ENCODE data around the gene RARS2. TPM values are rescaled to one million over a fixed set of nuclear protein-coding genes. Genes with fewer than 3 reads are reported as not detected.
A peak's percentile ranks its signal among the peaks of the same experiment; 100 is the strongest.
"Not testable (repeated sequence)": the region's sequence is repeated elsewhere in the genome, so short reads cannot be mapped to it uniquely, and the experiment has no call there.

The RARS2 gene
- total RNA-seq, 1 experiment from 2014 or later: 34.3 TPM

DNA sequence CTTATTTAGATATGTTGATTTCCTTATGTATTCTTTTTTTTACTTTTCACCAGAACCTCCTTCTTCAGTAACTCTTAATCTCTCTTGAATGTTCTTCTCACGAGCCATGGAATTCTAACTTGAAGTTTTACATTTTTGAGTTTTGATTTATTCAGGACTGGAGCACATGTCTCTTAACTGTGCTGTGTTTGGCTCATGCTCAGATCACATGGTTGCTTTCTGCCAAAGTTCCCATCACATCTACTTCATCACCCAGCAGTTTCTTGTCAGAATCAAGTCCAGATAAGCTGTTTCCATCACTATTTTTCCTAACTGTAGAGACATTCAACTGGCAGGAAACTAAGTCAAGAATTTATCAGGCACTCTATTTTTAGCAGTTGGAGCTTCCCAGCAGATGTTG, 85.3 kb downstream of the RARS2 start:
- no peak for DNase-seq
- peaks cover 2% of the 10 kb centered on the region; the same call in 1 of the 2 replicates for H3K36me3 ChIP-seq (replicated peaks; ENCODE audit: control insufficient read depth, insufficient read depth, low read length)
- no peaks in the 10 kb centered on the region for H3K27me3 ChIP-seq (ENCODE audit: control insufficient read depth, insufficient read depth, low read length)
- no peak overlapping the region for H3K4me3 ChIP-seq (ENCODE audit: insufficient read depth, low read depth, low read length)

- H3K36me3 ChIP-seq (replicated peaks; ENCODE audit: control insufficient read depth, insufficient read depth, low read length): no peaks in the 10 kb centered on the region; the same call in 1 of the 2 replicates
- no peak for DNase-seq
- H3K4me3 ChIP-seq (ENCODE audit: insufficient read depth, low read depth, low read length): no peak overlapping the region
- H3K27me3 ChIP-seq (ENCODE audit: control insufficient read depth, insufficient read depth, low read length): no peaks in the 10 kb centered on the region
Observed at GRCh38 chr6:87501809-87502572, 87.8 kb downstream of the RARS2 start.

- Histone ChIP-seq H3K4me3 (ENCODE audit: insufficient read depth, low read depth, low read length) (no peak overlapping the region), H3K27me3 (ENCODE audit: control insufficient read depth, insufficient read depth, low read length) (no peaks in the 10 kb centered on the region), H3K36me3 (replicated peaks; ENCODE audit: control insufficient read depth, insufficient read depth, low read length) (no peaks in the 10 kb centered on the region)
- DNase-seq: no peak
Observed at GRCh38 chr6:87498048-87498447, 91.7 kb downstream of the RARS2 start.

DNA sequence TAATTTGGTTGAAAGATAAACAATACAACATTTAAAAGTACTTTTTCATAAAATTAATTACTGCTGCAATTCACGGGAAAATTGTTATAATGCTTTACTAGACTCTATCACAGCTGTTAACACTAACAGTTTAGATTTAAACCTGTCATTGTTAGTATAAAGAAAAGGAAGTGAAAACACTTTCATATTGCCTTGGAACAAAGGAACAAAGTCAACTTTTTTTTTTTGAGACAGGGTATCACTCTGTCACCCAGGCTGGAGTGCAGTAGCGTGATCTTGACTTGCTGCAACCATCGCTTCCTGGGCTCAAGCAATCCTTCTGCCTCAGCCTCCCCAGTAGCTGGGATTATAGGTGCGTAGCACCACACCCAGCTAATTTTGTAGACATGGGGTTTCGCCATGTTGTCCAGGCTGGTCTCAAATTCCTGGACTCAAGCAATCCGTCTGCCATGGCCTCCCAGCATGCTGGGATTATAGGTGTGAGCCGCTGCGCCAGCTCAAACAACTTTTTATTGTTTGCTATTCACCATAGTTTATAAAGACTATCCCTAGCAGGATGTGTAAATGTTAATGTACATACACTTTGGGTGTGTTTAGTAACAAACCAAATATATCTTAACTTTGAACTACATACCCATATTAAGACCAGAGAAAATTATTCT, 94.9 kb downstream of the RARS2 start:
- no peak for DNase-seq
- no peaks in the 10 kb centered on the region for H3K36me3 ChIP-seq (replicated peaks; ENCODE audit: control insufficient read depth, insufficient read depth, low read length)
- H3K4me3 ChIP-seq (ENCODE audit: insufficient read depth, low read depth, low read length): no peak overlapping the region
- no peaks in the 10 kb centered on the region for H3K27me3 ChIP-seq (ENCODE audit: control insufficient read depth, insufficient read depth, low read length)

GRCh38 chr6:87489326-87489725, 100.5 kb downstream of the RARS2 start:
- H3K4me3 ChIP-seq (ENCODE audit: insufficient read depth, low read depth, low read length); H3K36me3 ChIP-seq (replicated peaks; ENCODE audit: control insufficient read depth, insufficient read depth, low read length); DNase-seq; H3K27me3 ChIP-seq (ENCODE audit: control insufficient read depth, insufficient read depth, low read length): not testable (repeated sequence)

DNA sequence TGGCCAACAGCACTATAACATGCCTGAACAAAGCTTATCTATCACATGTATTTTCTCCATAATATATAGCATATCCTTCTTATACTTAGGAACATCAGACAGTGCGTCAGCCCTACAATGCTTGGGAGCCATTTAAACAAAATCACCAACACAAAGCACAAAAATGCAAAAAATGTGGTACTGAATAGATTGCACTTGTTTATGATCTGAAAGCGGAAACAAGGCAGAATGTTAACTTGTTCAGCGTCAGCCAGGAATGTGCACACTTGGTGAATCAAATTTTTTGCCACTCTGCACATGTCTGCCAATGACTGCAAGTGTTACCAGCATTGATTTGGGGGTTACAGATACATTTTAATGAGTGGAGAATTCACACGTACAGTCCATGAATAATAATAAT, 102.2 kb downstream of the RARS2 start:
- no peak for DNase-seq
- Histone ChIP-seq H3K27me3 (ENCODE audit: control insufficient read depth, insufficient read depth, low read length) (no peaks in the 10 kb centered on the region), H3K4me3 (ENCODE audit: insufficient read depth, low read depth, low read length) (no peak overlapping the region), H3K36me3 (replicated peaks; ENCODE audit: control insufficient read depth, insufficient read depth, low read length) (no peaks in the 10 kb centered on the region)

DNA sequence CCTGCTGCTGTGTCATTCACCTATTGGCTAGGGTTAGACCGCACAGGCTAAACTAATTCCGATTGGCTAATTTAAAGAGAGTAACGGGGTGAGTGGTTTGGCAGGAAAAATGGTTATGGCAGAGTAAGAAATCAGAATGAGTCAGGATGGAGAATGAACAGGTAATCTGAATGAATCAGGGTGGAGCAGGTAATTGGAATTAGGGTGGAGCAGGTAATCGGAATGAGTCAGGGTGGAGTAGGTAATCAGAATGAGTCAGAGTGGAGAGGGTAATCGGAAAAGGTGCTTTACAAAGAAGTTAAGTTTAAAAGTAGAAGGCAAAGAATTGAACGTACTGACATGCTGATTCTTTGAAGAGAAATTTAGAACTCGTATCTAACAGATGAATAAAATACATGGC, 105.3 kb downstream of the RARS2 start:
- Histone ChIP-seq H3K27me3 (ENCODE audit: control insufficient read depth, insufficient read depth, low read length) (no peaks in the 10 kb centered on the region), H3K36me3 (replicated peaks; ENCODE audit: control insufficient read depth, insufficient read depth, low read length) (no peaks in the 10 kb centered on the region), H3K4me3 (ENCODE audit: insufficient read depth, low read depth, low read length) (no peak overlapping the region)
- no peak for DNase-seq

DNA sequence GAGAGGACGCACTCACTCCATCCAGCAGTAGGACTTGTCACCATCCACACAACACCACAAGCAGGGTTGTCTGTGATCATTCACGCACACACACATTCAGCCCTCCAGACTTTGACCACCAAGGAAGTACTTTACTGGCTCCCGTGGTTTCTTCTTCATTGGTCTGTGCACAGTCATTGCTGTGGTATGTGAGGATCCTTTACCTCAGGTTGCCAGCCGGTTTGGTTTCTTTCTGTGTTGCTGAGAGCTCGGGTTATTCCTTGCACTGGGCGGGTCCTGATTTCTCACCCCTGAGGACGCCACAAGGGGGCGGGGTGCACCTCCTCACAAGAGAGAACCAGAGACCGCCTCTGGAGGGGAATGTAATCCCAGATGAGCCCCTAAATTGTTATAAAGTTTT, 105.9 kb downstream of the RARS2 start:
- peak; percentile 53 for DNase-seq
- H3K4me3 ChIP-seq (ENCODE audit: insufficient read depth, low read depth, low read length): no peak overlapping the region
- no peaks in the 10 kb centered on the region for H3K27me3 ChIP-seq (ENCODE audit: control insufficient read depth, insufficient read depth, low read length)
- no peaks in the 10 kb centered on the region for H3K36me3 ChIP-seq (replicated peaks; ENCODE audit: control insufficient read depth, insufficient read depth, low read length)

DNA sequence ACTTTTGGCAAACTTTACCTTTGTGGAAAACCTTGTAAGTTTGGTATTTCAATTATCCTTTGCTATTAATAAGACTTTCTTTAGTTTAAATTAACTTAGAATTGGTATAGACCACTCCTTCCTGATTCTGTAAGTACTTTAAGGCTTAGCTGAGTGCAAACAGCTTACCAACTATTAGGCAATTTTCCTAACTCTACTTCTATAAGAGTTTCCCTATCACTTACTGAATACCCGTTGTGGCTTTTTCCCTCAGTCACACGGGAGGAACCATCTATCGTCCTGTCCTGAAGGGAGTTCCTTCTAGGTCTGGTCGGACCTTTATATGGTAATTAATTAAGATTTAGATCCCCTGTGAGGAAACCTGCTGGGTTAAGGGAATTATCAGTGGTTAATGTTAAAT, 107.4 kb downstream of the RARS2 start:
- H3K36me3 ChIP-seq (replicated peaks; ENCODE audit: control insufficient read depth, insufficient read depth, low read length): no peaks in the 10 kb centered on the region
- H3K27me3 ChIP-seq (ENCODE audit: control insufficient read depth, insufficient read depth, low read length): no peaks in the 10 kb centered on the region
- no peak overlapping the region for H3K4me3 ChIP-seq (ENCODE audit: insufficient read depth, low read depth, low read length)
- no peak for DNase-seq

- Histone ChIP-seq H3K27me3 (ENCODE audit: control insufficient read depth, insufficient read depth, low read length) (no peaks in the 10 kb centered on the region), H3K36me3 (replicated peaks; ENCODE audit: control insufficient read depth, insufficient read depth, low read length) (no peaks in the 10 kb centered on the region), H3K4me3 (ENCODE audit: insufficient read depth, low read depth, low read length) (no peak overlapping the region)
- no peak for DNase-seq
Observed at GRCh38 chr6:87481931-87482330, 107.9 kb downstream of the RARS2 start.

- peak overlapping the region; percentile 93 for H3K4me3 ChIP-seq (ENCODE audit: insufficient read depth, low read depth, low read length)
- DNase-seq: no peak
- no peaks in the 10 kb centered on the region for H3K36me3 ChIP-seq (replicated peaks; ENCODE audit: control insufficient read depth, insufficient read depth, low read length)
- no peaks in the 10 kb centered on the region for H3K27me3 ChIP-seq (ENCODE audit: control insufficient read depth, insufficient read depth, low read length)
Observed at GRCh38 chr6:87473419-87473903, 116.3 kb downstream of the RARS2 start.

- Histone ChIP-seq H3K4me3 (ENCODE audit: insufficient read depth, low read depth, low read length) (peak within 1 kb of the TSS; percentile 93), H3K36me3 (replicated peaks; ENCODE audit: control insufficient read depth, insufficient read depth, low read length) (no peaks in the 10 kb centered on the region), H3K27me3 (ENCODE audit: control insufficient read depth, insufficient read depth, low read length) (no peaks in the 10 kb centered on the region)
- DNase-seq: peak; percentile 87
Observed at GRCh38 chr6:87472525-87473418, 117.0 kb downstream of the RARS2 start, which contains the start of gene SLC35A1. Gene SLC35A1, plus strand, starts transcription at chr6:87472974. Its CDS starts 30 bp downstream, at chr6:87473004.

- DNase-seq: no peak
- Histone ChIP-seq H3K4me3 (ENCODE audit: insufficient read depth, low read depth, low read length) (no peak overlapping the region), H3K27me3 (ENCODE audit: control insufficient read depth, insufficient read depth, low read length) (no peaks in the 10 kb centered on the region), H3K36me3 (replicated peaks; ENCODE audit: control insufficient read depth, insufficient read depth, low read length) (no peaks in the 10 kb centered on the region)
Observed at GRCh38 chr6:87465051-87465450, 124.7 kb downstream of the RARS2 start.

Measured in H7 (cell line).